Fibroblast of the aortic adventitia (primary cell): ENCODE results near the gene TEX2. TPM values are rescaled to one million over a fixed set of nuclear protein-coding genes. Genes with fewer than 3 reads are reported as not detected.
A peak's percentile ranks its signal among the peaks of the same experiment; 100 is the strongest.
"Not testable (repeated sequence)": the region's sequence is repeated elsewhere in the genome, so short reads cannot be mapped to it uniquely, and the experiment has no call there.

Source experiments
- DNase-seq: peaks from one replicate; pipeline ENCODE4 v3.0.0-alpha.2; 2010; ENCODE audit warnings: low read depth
- H3K4me3 ChIP-seq: 2 replicates; pipeline ENCODE4 v1.5.1; 2011; ENCODE audit warnings: low read depth, mild to moderate bottlenecking, control low read depth, low read length, moderate library complexity
- CTCF ChIP-seq: IDR thresholded peaks from 2 replicates; pipeline ENCODE4 v1.5.1; 2011; ENCODE audit warnings: mild to moderate bottlenecking, low read length, control low read depth, inconsistent platforms; ENCODE audit not compliant: insufficient read depth
- total RNA-seq: library from RNA; depleted of rRNA; stranded (reverse); fragments of >200 nt; gene quantifications from 2 replicates; pipeline ENCODE4 v1.2.3, GENCODE V29; 2012; ENCODE audit warnings: low replicate concordance

The TEX2 gene
- total RNA-seq, 1 donor: 24.6 TPM

- peak overlapping the region; percentile 41 for H3K4me3 ChIP-seq
- TF ChIP-seq CTCF: no peak
- peak; percentile 70 for DNase-seq
Measured at GRCh38 chr17:64126918-64127317, 136.1 kb downstream of the TEX2 start.

- no peak for TF ChIP-seq CTCF
- H3K4me3 ChIP-seq: no peak overlapping the region
- peak; percentile 32 for DNase-seq
Measured at GRCh38 chr17:64125937-64126336, 137.1 kb downstream of the TEX2 start.

- no peak for TF ChIP-seq CTCF
- DNase-seq: no peak
- no peak overlapping the region for H3K4me3 ChIP-seq
Measured at GRCh38 chr17:64124609-64125008, 138.5 kb downstream of the TEX2 start.

GRCh38 chr17:64123114-64123513, 139.9 kb downstream of the TEX2 start:
- no peak overlapping the region for H3K4me3 ChIP-seq
- no peak for TF ChIP-seq CTCF
- no peak for DNase-seq

- DNase-seq, H3K4me3 ChIP-seq: not testable (repeated sequence)
Measured at GRCh38 chr17:64120972-64121786, 141.9 kb downstream of the TEX2 start.

- no peak overlapping the region for H3K4me3 ChIP-seq
- TF ChIP-seq CTCF: no peak
- DNase-seq: no peak
Measured at GRCh38 chr17:64120159-64120810, 142.8 kb downstream of the TEX2 start.
